HepG2 (cell line): ENCODE measurements around the gene EEF1E1. TPM values are rescaled to one million over a fixed set of nuclear protein-coding genes. Genes with fewer than 3 reads are reported as not detected.

ENCODE experiments used
- AGO1 ChIP-seq: fragments of 200-400 bp; formaldehyde crosslinking; IDR thresholded peaks from 2 replicates; pipeline ENCODE4 v1.6.1; 2017; ENCODE audit warnings: mild to moderate bottlenecking, low read depth, low read length, moderate library complexity; ENCODE audit not compliant: poor library complexity, severe bottlenecking
- ETV6 ChIP-seq: sonication (generic); formaldehyde crosslinking; conservative IDR thresholded peaks from 2 replicates; pipeline ENCODE4 v1.4.0; 2020; ENCODE audit warnings: missing genetic modification reagents
- HNF4G ChIP-seq, 2 experiments: sonication (generic) in 1 of 2; formaldehyde crosslinking in 1 of 2; IDR thresholded peaks; 2 replicates each; pipeline versions ENCODE4 v1.4.0 to v1.6.1; 2011 to 2020; ENCODE audit warnings: borderline replicate concordance in 2 of 2, low read depth in 2 of 2, mild to moderate bottlenecking in 2 of 2, low read length in 1 of 2, missing genetic modification reagents in 1 of 2, moderate library complexity in 1 of 2
- MED8 ChIP-seq: sonication (generic); formaldehyde crosslinking; IDR thresholded peaks from 2 replicates; pipeline ENCODE4 v1.8.1; 2023; ENCODE audit warnings: mild to moderate bottlenecking, missing genetic modification reagents; ENCODE audit not compliant: insufficient replicate concordance
- MIER3 ChIP-seq: IDR thresholded peaks from 2 replicates; pipeline ENCODE4 v1.6.1; 2016; ENCODE audit warnings: missing compliant biosample characterization, borderline replicate concordance
- PBX3 ChIP-seq: sonication (generic); formaldehyde crosslinking; IDR thresholded peaks from 2 replicates; pipeline ENCODE4 v1.8.1; 2023; ENCODE audit warnings: missing genetic modification reagents, inconsistent platforms, borderline replicate concordance
- TBX2 ChIP-seq: sonication (generic); formaldehyde crosslinking; IDR thresholded peaks from 2 replicates; pipeline ENCODE4 v1.5.0; 2020; ENCODE audit warnings: missing genetic modification reagents, mild to moderate bottlenecking, borderline replicate concordance
- ZBTB33 ChIP-seq: sonication (generic); formaldehyde crosslinking; IDR thresholded peaks from 2 replicates; pipeline ENCODE4 v1.4.0; 2020; ENCODE audit warnings: missing genetic modification reagents
- ZFP1 ChIP-seq: IDR thresholded peaks from 2 replicates; pipeline ENCODE4 v1.6.1; 2016
- ZKSCAN8 ChIP-seq: IDR thresholded peaks from 2 replicates; pipeline ENCODE4 v1.6.1; 2016; ENCODE audit warnings: borderline replicate concordance, missing genetic modification reagents, missing compliant biosample characterization
- ZNF138 ChIP-seq: sonication (generic); formaldehyde crosslinking; IDR thresholded peaks from 2 replicates; pipeline ENCODE4 v1.5.0; 2020; ENCODE audit warnings: mild to moderate bottlenecking, low read depth, missing genetic modification reagents
- ZNF331 ChIP-seq: sonication (generic); formaldehyde crosslinking; IDR thresholded peaks from 2 replicates; pipeline ENCODE4 v1.4.0; 2020; ENCODE audit warnings: missing genetic modification reagents
- ZNF354B ChIP-seq: sonication (generic); formaldehyde crosslinking; IDR thresholded peaks from 2 replicates; pipeline ENCODE4 v1.8.0; 2022; ENCODE audit warnings: mild to moderate bottlenecking, missing genetic modification reagents
- ZNF574 ChIP-seq: sonication (generic); formaldehyde crosslinking; IDR thresholded peaks from 2 replicates; pipeline ENCODE4 v1.4.0; 2020; ENCODE audit warnings: missing genetic modification reagents
- ZNF768 ChIP-seq: sonication (generic); formaldehyde crosslinking; IDR thresholded peaks from 2 replicates; pipeline ENCODE4 v1.4.0; 2020; ENCODE audit warnings: missing genetic modification reagents
- polyA plus RNA-seq, 8 experiments: library from polyadenylated mRNA; depleted of rRNA in 3 of 8; stranded (reverse) in 7 of 8; unstranded in 1 of 8; fragments of >200 nt; fragmentation: Illumina TruSeq in 4 of 8; extraction: Trizol in 4 of 8; gene quantifications; 2 replicates each; pipeline versions ENCODE4 v1.2.1 to v1.2.3, GENCODE V29; 2011 to 2016; ENCODE audit warnings: low read depth in 4 of 8, missing spikeins in 1 of 8, mixed read lengths in 1 of 8; ENCODE audit not compliant: insufficient read depth in 1 of 8
- total RNA-seq, 5 experiments: library from RNA; depleted of rRNA; stranded (reverse); fragments of >200 nt; fragmentation: Illumina TruSeq; extraction: Trizol; gene quantifications; 2 replicates each; pipeline ENCODE4 v1.2.3, GENCODE V29; 2016; ENCODE audit warnings: low read depth in 1 of 5
- TF ChIP-seq, protein P1 (sequence below): sonication (generic); formaldehyde crosslinking; IDR thresholded peaks from 2 replicates; pipeline ENCODE4 v1.4.0; 2020; ENCODE audit warnings: low read depth, mild to moderate bottlenecking, missing genetic modification reagents
- TF ChIP-seq, protein P2 (sequence below): IDR thresholded peaks from 2 replicates; pipeline ENCODE4 v1.6.1; 2016
- TF ChIP-seq, protein P3 (sequence below): sonication (generic); formaldehyde crosslinking; conservative IDR thresholded peaks from 2 replicates; pipeline ENCODE4 v1.4.0; 2020; ENCODE audit warnings: missing genetic modification reagents

The EEF1E1 gene
- total and polyA plus RNA-seq, 2 of the 13 experiments (the other 11 are each of a cell fraction or from before 2014, with no cell fraction given) = 128 to 188 TPM

GRCh38 chr6:8063761-8064637, 38.3 kb downstream of the EEF1E1 start, which contains the start of gene BLOC1S5 (continued):
- peak; percentile 80 for TF ChIP-seq ZNF331 (CRISPR knock-in tag)
- peak; percentile 76 for TF ChIP-seq ZNF768 (CRISPR knock-in tag)
- TF ChIP-seq PBX3 (CRISPR knock-in tag) = no peak
- TF ChIP-seq ZBTB33 = no peak
- TF ChIP-seq ZNF138 (CRISPR knock-in tag) = peak; percentile 76; the same call in 1 of the 2 replicates
- TF ChIP-seq ZFP1 = peak; percentile 77
- peak; percentile 83 for TF ChIP-seq ETV6 (CRISPR knock-in tag)
- TF ChIP-seq, protein P1, sequence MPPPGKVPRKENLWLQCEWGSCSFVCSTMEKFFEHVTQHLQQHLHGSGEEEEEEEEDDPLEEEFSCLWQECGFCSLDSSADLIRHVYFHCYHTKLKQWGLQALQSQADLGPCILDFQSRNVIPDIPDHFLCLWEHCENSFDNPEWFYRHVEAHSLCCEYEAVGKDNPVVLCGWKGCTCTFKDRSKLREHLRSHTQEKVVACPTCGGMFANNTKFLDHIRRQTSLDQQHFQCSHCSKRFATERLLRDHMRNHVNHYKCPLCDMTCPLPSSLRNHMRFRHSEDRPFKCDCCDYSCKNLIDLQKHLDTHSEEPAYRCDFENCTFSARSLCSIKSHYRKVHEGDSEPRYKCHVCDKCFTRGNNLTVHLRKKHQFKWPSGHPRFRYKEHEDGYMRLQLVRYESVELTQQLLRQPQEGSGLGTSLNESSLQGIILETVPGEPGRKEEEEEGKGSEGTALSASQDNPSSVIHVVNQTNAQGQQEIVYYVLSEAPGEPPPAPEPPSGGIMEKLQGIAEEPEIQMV (CRISPR knock-in tag) = no peak
- TF ChIP-seq HNF4G (IDR thresholded peaks at IDR 0.05; ENCODE audit: borderline replicate concordance, low read depth, low read length) = peak; percentile 82; the same call in 1 of the 2 replicates
- TF ChIP-seq HNF4G (CRISPR knock-in tag; IDR thresholded peaks at IDR 0.05; ENCODE audit: borderline replicate concordance, low read depth) = peak; percentile 83
- TF ChIP-seq, protein P2, sequence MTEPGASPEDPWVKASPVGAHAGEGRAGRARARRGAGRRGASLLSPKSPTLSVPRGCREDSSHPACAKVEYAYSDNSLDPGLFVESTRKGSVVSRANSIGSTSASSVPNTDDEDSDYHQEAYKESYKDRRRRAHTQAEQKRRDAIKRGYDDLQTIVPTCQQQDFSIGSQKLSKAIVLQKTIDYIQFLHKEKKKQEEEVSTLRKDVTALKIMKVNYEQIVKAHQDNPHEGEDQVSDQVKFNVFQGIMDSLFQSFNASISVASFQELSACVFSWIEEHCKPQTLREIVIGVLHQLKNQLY = peak; percentile 47; the same call in 1 of the 2 replicates
- 0 out of 2 replicates have a peak, but pooled peaks have one; percentile 79 for TF ChIP-seq ZNF354B (CRISPR knock-in tag)
- peak; percentile 61 for TF ChIP-seq AGO1
- TF ChIP-seq MED8 (CRISPR knock-in tag) = peak; percentile 84
- peak; percentile 95 for TF ChIP-seq ZNF574
- peak; percentile 38; the same call in 1 of the 2 replicates for TF ChIP-seq MIER3 (CRISPR knock-in tag)
- TF ChIP-seq, protein P3, sequence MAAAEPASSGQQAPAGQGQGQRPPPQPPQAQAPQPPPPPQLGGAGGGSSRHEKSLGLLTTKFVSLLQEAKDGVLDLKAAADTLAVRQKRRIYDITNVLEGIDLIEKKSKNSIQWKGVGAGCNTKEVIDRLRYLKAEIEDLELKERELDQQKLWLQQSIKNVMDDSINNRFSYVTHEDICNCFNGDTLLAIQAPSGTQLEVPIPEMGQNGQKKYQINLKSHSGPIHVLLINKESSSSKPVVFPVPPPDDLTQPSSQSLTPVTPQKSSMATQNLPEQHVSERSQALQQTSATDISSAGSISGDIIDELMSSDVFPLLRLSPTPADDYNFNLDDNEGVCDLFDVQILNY (CRISPR knock-in tag) = peak; percentile 45
- TF ChIP-seq ZKSCAN8 (CRISPR knock-in tag) = peak; percentile 81; the same call in 1 of the 2 replicates
- TF ChIP-seq TBX2 (CRISPR knock-in tag) = peak; percentile 75; the same call in 1 of the 2 replicates
